Muscle of arm (tissue), 12 donors: ENCODE measurements around the gene AARS2. TPM values are rescaled to one million over a fixed set of nuclear protein-coding genes. Genes with fewer than 3 reads are reported as not detected.
A peak's percentile ranks its signal among the peaks of the same experiment; 100 is the strongest.

ENCODE experiments used
- DNase-seq: peaks from one replicate; pipeline ENCODE4 v3.0.0-alpha.2; 2013
- polyA plus RNA-seq, 12 donors: library from polyadenylated mRNA; unstranded; fragments of 120-200 nt; gene quantifications; one replicate each; pipeline ENCODE4 v1.2.1, GENCODE V29; 2013; ENCODE audit not compliant: insufficient read length in 12 of 12

AARS2 gene
- polyA plus RNA-seq, 12 donors, result 7.4 to 13.8 (median 8.7) TPM; not detected in 1

DNA sequence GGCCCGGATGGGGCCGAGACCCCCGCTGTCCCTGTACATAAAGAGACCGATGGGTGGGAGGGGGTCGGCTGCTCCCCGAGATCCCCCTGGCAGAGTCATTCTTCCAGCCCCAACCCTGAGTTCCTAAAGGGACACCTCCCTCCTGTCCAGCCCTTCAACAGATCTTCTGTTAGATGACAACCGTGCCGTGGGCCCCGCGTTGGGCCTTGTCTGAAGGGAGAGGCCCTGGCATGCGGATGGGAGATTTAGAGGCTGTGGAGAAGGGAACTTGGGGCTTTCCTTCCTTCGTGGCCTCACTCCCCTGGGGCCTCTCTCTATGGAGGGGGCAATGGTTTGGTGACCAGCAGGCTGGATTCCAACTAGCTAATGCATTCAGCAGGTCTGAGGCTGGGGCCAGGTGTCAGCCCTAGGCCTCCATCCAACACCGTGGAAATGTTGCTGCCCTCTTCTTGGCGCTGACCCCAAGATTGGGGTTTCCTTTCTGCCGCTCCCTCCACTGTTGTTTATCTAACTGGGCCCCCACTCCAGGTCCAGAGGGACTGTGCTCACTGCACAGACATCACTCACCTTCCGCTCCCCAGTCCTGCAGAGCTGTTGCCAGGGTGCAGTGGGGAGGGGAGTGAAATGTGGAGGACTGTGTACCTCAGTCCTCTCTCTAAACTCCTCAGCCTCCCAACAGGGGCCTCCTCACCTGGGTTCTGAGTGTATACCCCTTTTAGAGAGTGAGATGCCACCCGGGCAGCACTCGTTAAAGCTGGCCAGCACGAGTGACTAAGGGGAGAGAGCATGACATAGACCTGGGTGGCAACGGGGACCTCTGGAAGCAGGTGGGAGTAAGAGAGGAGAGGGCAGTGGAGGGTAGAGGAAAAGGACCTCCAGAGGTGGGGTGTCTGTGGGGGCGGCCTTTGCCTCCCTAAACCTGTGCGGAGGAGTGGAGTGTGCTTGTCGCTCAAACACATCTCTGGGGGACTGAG is 36.2 kb downstream of the AARS2 start:
- DNase-seq, result no peak

DNA sequence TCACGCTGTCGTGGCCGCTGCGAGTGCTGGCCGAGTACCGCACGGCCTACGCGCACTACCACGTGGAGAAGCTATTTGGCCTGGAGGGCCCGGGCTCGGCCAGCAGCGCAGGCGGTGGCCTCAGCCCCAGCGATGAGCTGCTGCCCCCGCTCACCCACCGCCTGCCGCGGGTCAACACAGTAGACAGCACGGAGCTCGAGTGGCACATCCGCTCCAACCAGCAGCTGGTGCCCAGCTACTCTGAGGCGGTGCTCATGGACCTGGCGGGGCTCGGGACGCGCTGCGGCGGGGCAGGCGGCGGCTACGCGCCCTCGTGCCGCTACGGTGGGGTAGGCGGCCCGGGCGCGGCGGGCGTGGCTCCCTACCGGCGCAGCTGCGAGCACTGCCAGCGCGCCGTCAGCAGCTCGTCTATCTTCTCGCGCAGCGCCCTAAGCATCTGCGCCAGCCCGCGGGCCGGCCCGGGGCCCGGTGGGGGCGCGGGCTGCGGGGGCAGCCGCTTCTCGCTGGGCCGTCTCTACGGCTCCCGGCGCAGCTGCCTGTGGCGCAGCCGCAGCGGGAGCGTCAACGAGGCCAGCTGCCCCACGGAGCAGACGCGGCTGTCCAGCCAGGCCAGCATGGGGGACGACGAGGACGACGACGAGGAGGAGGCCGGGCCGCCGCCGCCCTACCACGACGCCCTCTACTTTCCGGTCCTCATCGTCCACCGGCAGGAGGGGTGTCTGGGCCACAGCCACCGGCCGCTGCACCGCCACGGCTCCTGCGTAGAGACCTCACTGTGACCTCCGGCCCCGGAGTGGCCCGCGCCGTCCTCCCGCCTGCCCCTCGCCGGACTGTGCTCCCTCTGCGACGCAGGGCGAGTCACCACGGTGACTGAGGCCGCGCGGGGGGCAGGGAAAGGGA is 37.1 kb downstream of the AARS2 start:
- DNase-seq, result no peak

DNA sequence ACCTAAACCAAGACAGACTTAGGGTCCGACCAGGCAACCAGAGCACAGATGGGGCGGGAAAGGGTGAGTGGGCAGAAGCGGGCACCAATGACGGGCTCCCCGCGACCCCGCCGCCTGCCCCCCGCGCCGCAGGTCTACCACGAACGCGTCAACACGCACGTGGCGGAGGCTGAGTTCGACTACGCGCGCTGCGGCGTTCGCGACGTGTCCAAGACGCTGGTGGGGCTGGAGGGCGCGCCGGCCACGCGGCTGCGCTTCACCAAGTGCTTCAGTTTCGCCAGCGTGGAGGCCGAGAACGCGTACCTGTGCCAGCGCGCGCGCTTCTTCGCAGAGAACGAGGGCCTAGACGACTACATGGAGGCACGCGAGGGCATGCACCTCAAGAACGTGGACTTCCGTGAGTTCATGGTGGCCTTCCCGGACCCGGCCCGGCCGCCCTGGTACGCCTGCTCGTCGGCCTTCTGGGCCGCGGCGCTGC is 37.8 kb downstream of the AARS2 start:
- DNase-seq, result no peak

GRCh38 chr6:44273617-44274016 is 39.5 kb downstream of the AARS2 start:
- no peak for DNase-seq

DNA sequence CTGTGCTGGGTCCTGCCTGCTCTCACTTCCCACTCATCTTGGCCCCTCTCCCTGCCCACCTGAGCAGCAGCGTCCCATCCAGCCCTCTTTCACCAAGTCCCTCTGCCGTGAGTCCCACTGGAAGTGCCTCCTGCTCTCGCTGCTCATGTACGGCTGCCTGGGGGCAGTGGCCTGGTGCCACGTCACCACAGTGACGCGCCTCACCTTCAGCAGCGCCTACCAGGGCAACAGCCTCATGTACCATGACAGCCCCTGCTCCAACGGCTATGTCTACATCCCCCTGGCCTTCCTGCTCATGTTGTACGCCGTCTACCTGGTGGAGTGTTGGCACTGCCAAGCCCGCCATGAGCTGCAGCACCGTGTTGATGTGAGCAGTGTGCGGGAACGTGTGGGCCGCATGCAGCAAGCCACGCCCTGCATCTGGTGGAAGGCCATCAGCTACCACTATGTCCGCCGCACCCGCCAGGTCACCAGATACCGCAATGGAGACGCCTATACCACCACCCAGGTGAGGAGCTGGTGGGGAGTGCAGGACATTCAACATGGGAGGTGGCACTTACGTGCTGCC is 40.1 kb downstream of the AARS2 start:
- no peak for DNase-seq

- no peak for DNase-seq
These were observed 40.6 kb downstream of the AARS2 start for GRCh38 chr6:44272529-44272928.

DNA sequence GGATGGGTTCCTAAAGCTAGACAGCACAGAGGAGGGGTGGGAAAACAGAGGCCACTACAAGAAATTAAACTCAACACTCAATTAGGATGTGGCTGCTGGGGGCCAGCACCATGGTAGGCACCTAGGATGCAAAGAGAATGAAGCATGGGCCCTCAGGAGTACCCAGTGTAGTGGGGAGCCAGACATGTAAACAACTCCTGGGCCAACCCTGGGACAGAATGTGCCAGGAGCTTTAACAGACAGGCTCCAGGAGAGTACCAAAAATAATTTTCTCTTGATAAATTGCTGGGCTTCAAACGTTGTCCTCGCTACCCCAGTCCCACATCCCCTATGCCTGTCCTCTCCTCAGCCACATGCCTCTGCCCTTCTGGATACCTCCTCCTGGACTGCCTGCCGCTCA is 41.2 kb downstream of the AARS2 start:
- DNase-seq, result no peak

DNA sequence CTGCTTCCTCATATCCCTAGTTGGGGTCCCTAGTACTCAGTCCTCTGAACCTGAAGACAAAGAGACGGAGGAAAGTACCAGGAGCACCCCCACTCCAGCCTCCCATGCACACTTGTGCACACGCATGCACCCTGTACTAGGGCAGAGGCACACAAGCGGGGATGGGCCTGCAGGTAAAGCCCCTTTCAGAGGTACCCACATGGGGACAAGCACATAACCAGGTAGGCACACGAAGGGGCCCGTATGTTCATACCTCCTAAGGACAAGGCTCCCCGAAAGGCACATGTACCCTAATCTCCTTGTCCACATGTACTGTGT is 41.8 kb downstream of the AARS2 start:
- no peak for DNase-seq

DNA sequence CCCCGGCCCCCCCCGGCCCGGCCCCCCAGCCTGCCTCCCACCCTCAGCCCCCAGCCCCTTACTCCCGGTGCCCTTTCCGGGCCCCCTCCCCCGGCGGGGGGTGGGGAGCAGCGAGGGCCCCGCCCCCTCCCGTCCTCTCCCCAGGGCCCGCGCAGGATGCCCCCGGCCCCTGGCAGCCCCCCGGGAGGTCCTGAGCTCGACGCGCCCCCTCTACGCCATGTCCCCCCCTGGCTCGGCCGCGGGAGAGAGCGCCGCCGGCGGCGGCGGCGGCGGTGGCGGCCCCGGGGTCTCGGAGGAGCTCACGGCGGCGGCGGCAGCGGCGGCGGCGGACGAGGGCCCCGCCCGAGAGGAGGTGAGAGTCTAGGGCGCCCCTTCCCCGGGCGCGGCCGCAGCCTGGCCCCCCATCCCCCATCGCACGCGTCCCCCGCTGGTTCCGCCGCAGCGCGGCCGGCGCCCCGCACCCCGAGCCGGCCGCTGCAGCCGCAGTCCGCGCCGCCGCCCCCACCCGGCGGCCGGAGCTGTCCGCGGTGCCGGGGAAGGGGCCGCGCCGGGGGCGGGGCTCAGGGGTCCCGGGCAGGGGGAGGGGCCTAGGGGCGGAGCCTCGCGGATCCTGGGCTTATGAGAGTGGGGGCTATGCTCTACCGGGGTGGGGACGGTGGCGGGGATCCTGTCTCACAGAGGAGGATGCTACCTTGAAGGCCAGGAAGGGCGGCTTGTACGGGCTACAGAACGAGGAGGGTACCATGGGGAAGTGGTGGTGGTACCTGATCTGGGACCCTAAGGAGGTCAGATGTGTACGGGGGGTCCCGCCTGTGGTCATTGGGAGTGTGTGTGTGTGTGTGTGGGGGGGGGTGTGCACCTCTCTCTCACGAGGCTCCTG is 42.4 kb downstream of the AARS2 start:
- no peak for DNase-seq

DNA sequence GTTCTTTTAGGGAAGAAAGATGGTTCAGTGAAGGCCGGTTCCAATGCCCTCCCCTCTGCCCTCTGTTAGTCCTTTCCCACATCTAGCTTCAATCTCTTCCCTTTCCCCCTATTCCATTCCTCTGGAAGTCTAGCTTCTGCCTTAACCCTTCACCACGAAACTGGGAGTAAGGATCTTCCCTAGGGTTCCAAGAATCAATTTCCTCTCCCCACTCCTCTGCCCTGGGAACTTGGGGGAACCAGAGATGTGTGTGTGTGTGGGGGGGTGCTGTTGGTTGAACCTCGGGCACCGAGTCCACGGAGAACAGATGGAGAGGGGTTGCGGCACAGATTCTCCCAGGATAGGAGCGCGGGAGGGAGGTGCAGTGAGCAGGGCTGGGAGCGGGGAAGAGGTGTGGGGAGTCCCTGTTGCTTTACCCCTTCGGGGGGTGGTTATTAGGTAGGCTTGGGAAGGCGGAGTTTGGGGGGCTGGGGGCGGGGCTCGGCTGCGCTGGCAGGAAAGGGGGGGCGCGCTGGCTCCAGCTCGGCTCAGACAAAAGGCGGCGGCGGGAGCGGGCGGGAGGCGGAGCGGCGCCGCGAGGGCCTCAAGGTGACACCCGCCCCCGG is 43.1 kb downstream of the AARS2 start, which contains the start of gene TMEM151B:
Gene TMEM151B, plus strand, starts transcription at position 530 of the 605 bp plus-strand sequence. CDS start 293 bp downstream, outside the sequence.
- DNase-seq, result no peak

- no peak for DNase-seq
These were observed 43.8 kb downstream of the AARS2 start for GRCh38 chr6:44269178-44269920.

DNA sequence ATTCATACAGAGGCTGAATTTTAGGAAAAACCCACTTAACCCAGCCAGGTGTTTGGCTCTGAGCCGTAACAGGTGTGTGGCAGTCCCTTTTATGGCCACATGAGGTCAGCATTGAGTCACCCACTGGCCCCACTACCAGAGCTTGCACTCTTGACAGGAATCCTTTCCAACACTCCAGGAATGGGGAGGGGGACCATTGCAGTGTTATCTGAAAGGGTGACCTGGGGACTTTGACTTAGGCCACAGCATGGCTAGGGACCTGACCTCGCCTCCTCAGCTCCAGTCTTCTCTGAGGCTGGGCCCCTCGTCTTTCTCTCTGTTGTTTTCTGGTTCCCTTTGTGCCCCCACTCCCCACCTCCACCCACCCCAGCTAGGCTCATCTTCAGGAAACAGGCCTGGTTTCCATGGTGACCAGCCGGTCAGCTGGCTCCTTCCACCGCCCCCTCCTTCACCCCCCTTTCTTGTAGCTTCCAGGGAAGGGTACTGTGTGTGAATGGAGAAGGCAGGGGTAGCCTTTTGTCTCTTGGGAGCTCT is 45.0 kb downstream of the AARS2 start:
- DNase-seq, result no peak

GRCh38 chr6:44267252-44267651 is 45.9 kb downstream of the AARS2 start:
- no peak for DNase-seq

- DNase-seq, result no peak
These were observed 46.8 kb downstream of the AARS2 start for GRCh38 chr6:44266347-44266746.

GRCh38 chr6:44265722-44266233 is 47.4 kb downstream of the AARS2 start:
- DNase-seq, result no peak

- DNase-seq, result peak; percentile 92
These were observed 48.0 kb downstream of the AARS2 start, which contains the start of gene NFKBIE for GRCh38 chr6:44265007-44265721. NFKBIE (minus strand) TSS chr6:44265551; CDS start chr6:44265346, 205 bp downstream.

DNA sequence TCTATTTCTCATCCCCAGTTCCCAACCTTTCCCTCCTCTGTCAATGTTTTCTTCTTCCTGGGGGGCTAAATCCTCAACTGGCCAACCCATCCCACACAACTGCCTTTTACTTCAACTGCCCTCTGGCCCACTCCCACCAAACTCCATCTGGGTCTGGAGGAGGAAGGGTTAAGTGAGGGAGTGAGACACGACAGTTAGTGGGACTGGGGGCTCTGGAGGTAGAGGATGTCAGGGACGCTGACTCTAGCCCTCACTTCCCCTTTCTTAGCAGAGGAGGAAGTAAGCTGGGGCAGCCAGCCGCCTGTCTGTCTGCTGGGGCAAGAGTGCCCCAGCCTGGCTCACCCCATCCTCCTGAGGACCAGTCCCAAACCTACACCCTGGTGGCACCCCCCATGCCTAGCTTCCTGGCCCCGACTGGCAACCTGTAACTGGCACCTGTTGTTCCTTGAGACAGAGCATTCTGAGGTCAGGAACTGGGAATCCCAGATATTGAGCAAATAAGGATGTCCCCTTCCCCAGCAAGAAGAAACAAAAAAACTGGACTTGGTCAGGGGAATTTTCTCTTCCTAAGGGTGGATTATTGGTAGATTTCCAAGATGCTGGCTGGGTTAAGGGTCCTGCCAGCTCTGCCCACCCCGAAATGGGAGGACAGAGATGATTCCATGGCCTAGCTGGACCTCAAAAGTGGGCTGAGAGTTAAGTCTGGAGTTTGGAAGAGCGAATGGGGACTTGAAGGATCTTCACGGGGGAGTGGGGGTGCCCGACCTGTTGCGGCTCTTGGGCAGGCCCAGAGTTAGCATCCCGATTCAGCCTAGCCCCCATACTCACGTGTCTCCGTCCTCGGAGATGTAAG is 48.8 kb downstream of the AARS2 start:
- no peak for DNase-seq
